Measurements from ENCODE around the gene PAN2.
"Not testable (repeated sequence)": the region's sequence is repeated elsewhere in the genome, so short reads cannot be mapped to it uniquely, and the experiment has no call there.

Gene PAN2

GRCh38 chr12:56307221-56307965, 26.4 kb downstream of the PAN2 start:
- no peak for DNase-seq

- DNase-seq = no peak
Observed at GRCh38 chr12:56304872-56305590, 28.8 kb downstream of the PAN2 start.

GRCh38 chr12:56304276-56304675, 29.5 kb downstream of the PAN2 start:
- no peak for DNase-seq

GRCh38 chr12:56300644-56301464, 32.9 kb downstream of the PAN2 start:
- no peak for DNase-seq

- DNase-seq = peak; percentile 99
Observed at GRCh38 chr12:56299853-56300643, 33.8 kb downstream of the PAN2 start, which contains the start of gene CS. CS (minus strand) TSS chr12:56300330; CDS start chr12:56300201, 129 bp downstream.

GRCh38 chr12:56299308-56299852, 34.4 kb downstream of the PAN2 start:
- peak; percentile 12 to 57 for DNase-seq

- no peak for DNase-seq
Observed at GRCh38 chr12:56298828-56299227, 35.0 kb downstream of the PAN2 start.

- DNase-seq = no peak
Observed at GRCh38 chr12:56297400-56297799, 36.4 kb downstream of the PAN2 start.

GRCh38 chr12:56296295-56296694, 37.5 kb downstream of the PAN2 start:
- DNase-seq = no peak

- DNase-seq = no peak
Observed at GRCh38 chr12:56293795-56294194, 40.0 kb downstream of the PAN2 start.

- no peak for DNase-seq
Observed at GRCh38 chr12:56288705-56289387, 45.0 kb downstream of the PAN2 start.

GRCh38 chr12:56286044-56286830, 47.6 kb downstream of the PAN2 start:
- no peak for DNase-seq

- DNase-seq = not testable (repeated sequence)
Observed at GRCh38 chr12:56284263-56284662, 49.5 kb downstream of the PAN2 start.

- DNase-seq = no peak
Observed at GRCh38 chr12:56282579-56282978, 51.2 kb downstream of the PAN2 start.

GRCh38 chr12:56282030-56282429, 51.8 kb downstream of the PAN2 start:
- DNase-seq = no peak

GRCh38 chr12:56280849-56281248, 53.0 kb downstream of the PAN2 start:
- DNase-seq = no peak

- DNase-seq = no peak
Observed at GRCh38 chr12:56278905-56279304, 54.9 kb downstream of the PAN2 start.

- DNase-seq = no peak
Observed at GRCh38 chr12:56274299-56274698, 59.5 kb downstream of the PAN2 start.

- not testable (repeated sequence) for DNase-seq
Observed at GRCh38 chr12:56272468-56272867, 61.3 kb downstream of the PAN2 start.

GRCh38 chr12:56271031-56271430, 62.8 kb downstream of the PAN2 start:
- no peak for DNase-seq

All from CD4-positive, alpha-beta T cell treated with Interleukin-4 for 1 hour (primary cell).